Hepatocyte (in vitro differentiated cells): Measurements from ENCODE around the gene GTPBP2.

Experiments
- EZH2 ChIP-seq: fragments of 200-600 bp; sonication (generic); IDR thresholded peaks from 2 replicates; pipeline ENCODE4 v1.6.1; 2016; ENCODE audit warnings: antibody characterized with exemption, mild to moderate bottlenecking, borderline replicate concordance
- TF ChIP-seq, protein P1 (sequence below): fragments of 200-600 bp; sonication (generic); IDR thresholded peaks from 2 replicates; pipeline ENCODE4 v1.5.1; 2016; ENCODE audit warnings: antibody characterized with exemption, mild to moderate bottlenecking; ENCODE audit not compliant: poor library complexity

GRCh38 chr6:43666196-43666920 lies 37.3 kb upstream of the GTPBP2 start:
- TF ChIP-seq, protein P1, sequence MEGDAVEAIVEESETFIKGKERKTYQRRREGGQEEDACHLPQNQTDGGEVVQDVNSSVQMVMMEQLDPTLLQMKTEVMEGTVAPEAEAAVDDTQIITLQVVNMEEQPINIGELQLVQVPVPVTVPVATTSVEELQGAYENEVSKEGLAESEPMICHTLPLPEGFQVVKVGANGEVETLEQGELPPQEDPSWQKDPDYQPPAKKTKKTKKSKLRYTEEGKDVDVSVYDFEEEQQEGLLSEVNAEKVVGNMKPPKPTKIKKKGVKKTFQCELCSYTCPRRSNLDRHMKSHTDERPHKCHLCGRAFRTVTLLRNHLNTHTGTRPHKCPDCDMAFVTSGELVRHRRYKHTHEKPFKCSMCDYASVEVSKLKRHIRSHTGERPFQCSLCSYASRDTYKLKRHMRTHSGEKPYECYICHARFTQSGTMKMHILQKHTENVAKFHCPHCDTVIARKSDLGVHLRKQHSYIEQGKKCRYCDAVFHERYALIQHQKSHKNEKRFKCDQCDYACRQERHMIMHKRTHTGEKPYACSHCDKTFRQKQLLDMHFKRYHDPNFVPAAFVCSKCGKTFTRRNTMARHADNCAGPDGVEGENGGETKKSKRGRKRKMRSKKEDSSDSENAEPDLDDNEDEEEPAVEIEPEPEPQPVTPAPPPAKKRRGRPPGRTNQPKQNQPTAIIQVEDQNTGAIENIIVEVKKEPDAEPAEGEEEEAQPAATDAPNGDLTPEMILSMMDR, result no peak
- no peak for TF ChIP-seq EZH2
